Esophagus muscularis mucosa (tissue), 4 donors: Measurements from ENCODE around the gene LYPD4. TPM values are rescaled to one million over a fixed set of nuclear protein-coding genes. Genes with fewer than 3 reads are reported as not detected.

Experiments used
- DNase-seq: peaks from one replicate; pipeline ENCODE4 v3.0.0-alpha.2; 2017; ENCODE audit errors: extremely low spot score
- H3K27ac ChIP-seq, 4 donors: fragments of 200-600 bp; sonication (generic); replicated peaks in 1 of 4; 1 replicate in 3 of 4; 2 replicates in 1 of 4; pipeline ENCODE4 v1.5.1; 2016 to 2019; ENCODE audit warnings: mild to moderate bottlenecking in 1 of 4
- H3K27me3 ChIP-seq, 4 donors: fragments of 200-600 bp; sonication (generic); one replicate each; pipeline versions ENCODE4 v1.5.1 to v1.6.0; 2016 to 2019
- H3K36me3 ChIP-seq, 4 donors: fragments of 200-600 bp; sonication (generic); one replicate each; pipeline ENCODE4 v1.5.1; 2016 to 2019
- H3K4me1 ChIP-seq, 4 donors: fragments of 200-600 bp; sonication (generic); one replicate each; pipeline ENCODE4 v1.5.1; 2016 to 2019
- H3K4me3 ChIP-seq, 4 donors: fragments of 200-600 bp; sonication (generic); 1 replicate in 2 of 4; 2 replicates in 2 of 4; pipeline ENCODE4 v1.5.1; 2016 to 2019; ENCODE audit warnings: mild to moderate bottlenecking in 4 of 4, moderate library complexity in 1 of 4
- H3K9me3 ChIP-seq, 4 donors: fragments of 200-600 bp; sonication (generic); 1 replicate in 3 of 4; 2 replicates in 1 of 4; pipeline ENCODE4 v1.5.1; 2016 to 2019
- EP300 ChIP-seq: sonication (generic); formaldehyde crosslinking; IDR thresholded peaks from one replicate; pipeline ENCODE4 v1.6.1; 2017; ENCODE audit warnings: antibody characterized with exemption
- POLR2A ChIP-seq: fragments of 450-650 bp; IDR thresholded peaks from one replicate; pipeline ENCODE4 v1.6.1; 2017; ENCODE audit warnings: antibody characterized with exemption, moderate library complexity, mild to moderate bottlenecking, low read depth
- POLR2AphosphoS5 ChIP-seq, 2 donors: sonication (generic); formaldehyde crosslinking; IDR thresholded peaks; one replicate each; pipeline ENCODE4 v1.6.1; 2017; ENCODE audit warnings: antibody characterized with exemption in 2 of 2
- WGBS: methylation state at CpG from one replicate; pipeline ENCODE4 v1.1.5; 2018; 5-methylcytosine and 5-hydroxymethylcytosine counted together
- intact Hi-C: fragments of 100-400 bp; cut with DNase I; formaldehyde crosslinking; loops from one replicate; pipeline ENCODE4 v1.15.1; 2023
- total RNA-seq, 4 donors: library from RNA; depleted of rRNA; stranded (reverse); fragments of >200 nt; gene quantifications; one replicate each; pipeline versions ENCODE4 v1.1.0 to v1.2.1, GENCODE V29; 2016
- TF ChIP-seq, protein P1 (sequence below), 3 experiments: fragments of 200-600 bp in 2 of 3; fragments of 450-650 bp in 1 of 3; sonication (generic) in 2 of 3; IDR thresholded peaks; one replicate each; pipeline ENCODE4 v1.5.1; 2017 to 2019; ENCODE audit warnings: antibody characterized with exemption in 3 of 3, mild to moderate bottlenecking in 2 of 3, moderate library complexity in 1 of 3

LYPD4 gene
- total RNA-seq, 4 donors from 2014 or later, result not detected

DNA sequence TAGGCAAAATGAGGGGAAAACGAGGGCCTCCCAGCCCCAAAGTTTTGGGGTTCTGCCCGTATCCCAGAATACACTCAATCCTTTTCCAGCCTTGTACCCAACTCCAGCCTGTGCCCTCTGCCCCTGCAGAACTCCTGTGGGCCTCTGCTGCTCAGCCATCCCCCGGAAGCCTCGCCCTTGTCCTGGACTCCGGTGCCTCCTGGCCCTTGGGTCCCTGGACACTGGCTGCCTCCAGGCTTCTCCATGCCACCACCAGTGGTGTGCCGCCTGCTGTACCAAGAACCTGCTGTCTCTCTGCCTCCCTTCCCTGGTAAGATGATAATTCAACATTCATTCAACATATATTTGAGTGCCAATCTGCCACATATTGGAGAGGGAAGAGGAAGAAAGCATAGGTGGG lies 4.2 kb upstream of the LYPD4 start:
- Histone ChIP-seq H3K27ac (no peak overlapping the region), H3K36me3 (no peaks in the 10 kb centered on the region), H3K4me3 (no peak overlapping the region), H3K4me1 (no peaks in the 10 kb centered on the region), H3K27me3 (peaks cover 0 to 55% (median 0%) of the 10 kb centered on the region in 4 donors), H3K9me3 (no peaks in the 10 kb centered on the region)
- DNase-seq, result no peak
- no peak for TF ChIP-seq POLR2A
- no peak for TF ChIP-seq EP300
- TF ChIP-seq, protein P1, sequence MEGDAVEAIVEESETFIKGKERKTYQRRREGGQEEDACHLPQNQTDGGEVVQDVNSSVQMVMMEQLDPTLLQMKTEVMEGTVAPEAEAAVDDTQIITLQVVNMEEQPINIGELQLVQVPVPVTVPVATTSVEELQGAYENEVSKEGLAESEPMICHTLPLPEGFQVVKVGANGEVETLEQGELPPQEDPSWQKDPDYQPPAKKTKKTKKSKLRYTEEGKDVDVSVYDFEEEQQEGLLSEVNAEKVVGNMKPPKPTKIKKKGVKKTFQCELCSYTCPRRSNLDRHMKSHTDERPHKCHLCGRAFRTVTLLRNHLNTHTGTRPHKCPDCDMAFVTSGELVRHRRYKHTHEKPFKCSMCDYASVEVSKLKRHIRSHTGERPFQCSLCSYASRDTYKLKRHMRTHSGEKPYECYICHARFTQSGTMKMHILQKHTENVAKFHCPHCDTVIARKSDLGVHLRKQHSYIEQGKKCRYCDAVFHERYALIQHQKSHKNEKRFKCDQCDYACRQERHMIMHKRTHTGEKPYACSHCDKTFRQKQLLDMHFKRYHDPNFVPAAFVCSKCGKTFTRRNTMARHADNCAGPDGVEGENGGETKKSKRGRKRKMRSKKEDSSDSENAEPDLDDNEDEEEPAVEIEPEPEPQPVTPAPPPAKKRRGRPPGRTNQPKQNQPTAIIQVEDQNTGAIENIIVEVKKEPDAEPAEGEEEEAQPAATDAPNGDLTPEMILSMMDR (IDR thresholded peaks at IDR 0.05), result no peak
- WGBS, result 77% methylated on average over 6 of the region's 6 CpGs
- intact Hi-C loops, result no loop called here

DNA sequence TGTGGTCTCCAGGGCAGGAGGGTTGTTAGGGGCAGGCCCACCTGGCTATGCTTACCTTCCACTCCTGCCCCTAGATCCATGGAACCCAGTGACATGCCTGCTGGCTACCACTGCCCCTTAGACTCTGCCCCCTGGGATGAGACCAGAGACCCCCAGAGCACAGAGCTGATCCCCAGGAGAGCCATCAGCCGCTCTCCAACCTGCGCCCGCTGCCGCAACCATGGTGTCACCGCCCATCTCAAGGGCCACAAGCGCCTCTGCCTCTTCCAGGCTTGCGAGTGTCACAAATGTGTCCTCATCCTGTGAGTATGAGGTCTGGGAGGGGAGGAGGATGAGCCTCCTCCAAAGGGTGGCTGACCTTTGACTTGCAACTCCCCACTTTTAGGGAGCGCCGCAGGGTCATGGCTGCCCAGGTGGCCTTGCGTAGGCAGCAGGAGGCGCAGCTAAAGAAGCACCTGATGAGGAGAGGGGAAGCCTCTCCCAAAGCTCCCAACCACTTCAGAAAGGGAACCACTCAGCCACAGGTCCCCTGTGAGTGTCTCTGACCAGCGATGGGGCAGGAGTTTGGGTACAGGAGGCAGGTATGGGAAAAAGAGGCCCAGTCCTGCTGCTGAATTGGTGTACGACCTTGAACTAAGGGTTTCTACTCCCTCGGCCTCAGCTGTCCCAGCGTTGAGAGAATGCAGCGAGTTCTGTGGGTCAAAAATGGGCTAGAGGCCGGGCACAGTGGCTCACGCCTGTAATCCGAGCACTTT lies 3.0 kb upstream of the LYPD4 start:
- no peaks in the 10 kb centered on the region for H3K9me3 ChIP-seq
- intact Hi-C loops, result no loop called here
- 88% methylated on average over 17 of the region's 19 CpGs for WGBS
- H3K27ac ChIP-seq, result no peak overlapping the region
- H3K4me3 ChIP-seq, result no peak overlapping the region
- no peaks in the 10 kb centered on the region for H3K36me3 ChIP-seq
- no peak for DNase-seq
- H3K27me3 ChIP-seq, result peaks cover 0 to 55% (median 0%) of the 10 kb centered on the region in 4 donors
- no peak for TF ChIP-seq EP300
- TF ChIP-seq POLR2AphosphoS5 (IDR thresholded peaks at IDR 0.05), result no peak
- TF ChIP-seq POLR2A, result no peak
- TF ChIP-seq, protein P1 (IDR thresholded peaks at IDR 0.05), result no peak
- H3K4me1 ChIP-seq, result no peaks in the 10 kb centered on the region

DNA sequence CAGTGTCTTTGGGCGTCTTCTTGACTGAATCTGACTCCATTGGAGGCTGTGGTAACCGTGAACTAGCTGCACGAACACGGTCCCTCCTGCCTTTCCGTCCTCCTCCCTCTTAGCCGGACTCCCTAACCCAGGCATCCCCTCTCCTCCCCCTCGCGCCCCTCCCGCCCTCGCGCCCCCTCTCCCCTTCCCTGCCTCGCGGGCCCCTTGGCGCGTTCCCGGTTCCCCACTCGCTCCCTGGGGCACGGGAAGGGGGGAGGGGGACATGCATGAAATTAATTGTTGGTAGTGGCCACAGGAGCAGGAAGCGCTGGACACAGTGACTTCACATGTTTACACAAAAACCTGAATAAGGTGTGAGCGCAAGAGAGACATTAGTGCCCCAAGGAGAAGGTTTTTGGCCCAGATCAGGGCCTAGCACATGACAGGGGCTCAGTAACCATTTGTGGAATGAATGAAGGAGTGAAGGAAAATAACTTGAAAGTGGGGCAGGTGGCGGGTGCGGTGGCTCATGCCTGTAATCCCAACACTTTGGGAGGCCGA lies 638 bp upstream of the LYPD4 start:
- no peak for DNase-seq
- H3K9me3 ChIP-seq, result no peaks in the 10 kb centered on the region
- intact Hi-C loops, result no loop called here
- TF ChIP-seq POLR2A (no peak), EP300 (no peak), POLR2AphosphoS5 (IDR thresholded peaks at IDR 0.05) (no peak)
- TF ChIP-seq, protein P1 (IDR thresholded peaks at IDR 0.05), result no peak
- H3K27ac ChIP-seq, result no peak overlapping the region
- H3K36me3 ChIP-seq, result no peaks in the 10 kb centered on the region
- no peaks in the 10 kb centered on the region for H3K4me1 ChIP-seq
- peaks cover 0 to 55% (median 0%) of the 10 kb centered on the region in 4 donors for H3K27me3 ChIP-seq
- 88% methylated on average over 23 of the region's 23 CpGs for WGBS
- no peak overlapping the region for H3K4me3 ChIP-seq

DNA sequence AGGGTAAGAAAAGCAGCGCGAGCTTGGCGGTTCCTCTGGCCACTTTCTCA lies 343 bp upstream of the LYPD4 start, which contains the start of gene DMRTC2:
TSS of gene DMRTC2 (plus strand) at position 42 of the 50 bp plus-strand sequence. CDS start 2,387 bp downstream, outside the sequence.
- Histone ChIP-seq H3K27ac (no peak within 1 kb of the TSS), H3K27me3 (peaks cover 0 to 55% (median 0%) of the 10 kb centered on the region in 4 donors), H3K4me1 (no peaks in the 10 kb centered on the region), H3K4me3 (no peak within 1 kb of the TSS), H3K36me3 (no peaks in the 10 kb centered on the region), H3K9me3 (no peaks in the 10 kb centered on the region)
- WGBS, result 97% methylated on average over 3 of the region's 3 CpGs
- TF ChIP-seq POLR2A (no peak), POLR2AphosphoS5 (IDR thresholded peaks at IDR 0.05) (no peak), EP300 (no peak)
- TF ChIP-seq, protein P1 (IDR thresholded peaks at IDR 0.05), result no peak
- intact Hi-C loops, result no loop called here
- DNase-seq, result no peak

DNA sequence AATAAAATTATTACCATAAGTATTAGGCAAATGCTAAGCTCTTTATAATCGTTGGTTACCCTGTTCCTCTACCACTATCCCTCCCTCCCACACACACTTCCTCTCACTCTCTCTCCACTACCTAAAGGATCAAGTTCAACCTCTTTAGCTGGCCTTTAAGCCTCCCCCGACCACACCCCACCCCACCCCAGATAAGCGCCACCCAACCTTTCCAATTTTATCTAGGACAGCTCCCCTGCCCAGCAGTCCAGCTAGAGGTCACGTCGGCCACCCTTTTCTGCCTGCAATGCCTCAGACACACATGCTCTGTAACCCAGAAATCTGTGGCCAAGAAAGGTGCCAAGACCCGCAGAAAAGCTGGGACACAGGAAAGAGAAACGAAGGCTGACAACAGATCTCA lies 1.1 kb downstream of the LYPD4 start:
- peaks cover 0 to 58% (median 0%) of the 10 kb centered on the region in 4 donors for H3K27me3 ChIP-seq
- DNase-seq, result no peak
- intact Hi-C loops, result no loop called here
- no peak overlapping the region for H3K27ac ChIP-seq
- H3K4me1 ChIP-seq, result no peaks in the 10 kb centered on the region
- H3K9me3 ChIP-seq, result no peaks in the 10 kb centered on the region
- H3K36me3 ChIP-seq, result no peaks in the 10 kb centered on the region
- TF ChIP-seq, protein P1 (IDR thresholded peaks at IDR 0.05), result no peak
- no peak for TF ChIP-seq EP300
- no peak for TF ChIP-seq POLR2AphosphoS5 (IDR thresholded peaks at IDR 0.05)
- TF ChIP-seq POLR2A, result no peak
- no peak overlapping the region for H3K4me3 ChIP-seq
- WGBS, result 67% methylated on average over 7 of the region's 7 CpGs
